NB4 (cell line): ENCODE results near the gene TUBE1.

Experiments used
- MYC ChIP-seq: IDR thresholded peaks from 2 replicates; pipeline ENCODE4 v1.6.1; 2011; ENCODE audit warnings: low read depth, low read length
- POLR2A ChIP-seq: IDR thresholded peaks from 2 replicates; pipeline ENCODE4 v1.6.1; 2011; ENCODE audit warnings: mild to moderate bottlenecking; ENCODE audit not compliant: insufficient read length; ENCODE audit errors: extremely low read depth
- TF ChIP-seq, protein P1 (sequence below): IDR thresholded peaks from one replicate; pipeline ENCODE4 v1.5.1; 2012; ENCODE audit warnings: low read depth, low read length
- TF ChIP-seq, protein P2 (sequence below): IDR thresholded peaks from 2 replicates; pipeline ENCODE4 v1.6.1; 2011; ENCODE audit warnings: low read depth, low read length

GRCh38 chr6:112123982-112124381 lies 36.7 kb upstream of the TUBE1 start:
- TF ChIP-seq, protein P1, sequence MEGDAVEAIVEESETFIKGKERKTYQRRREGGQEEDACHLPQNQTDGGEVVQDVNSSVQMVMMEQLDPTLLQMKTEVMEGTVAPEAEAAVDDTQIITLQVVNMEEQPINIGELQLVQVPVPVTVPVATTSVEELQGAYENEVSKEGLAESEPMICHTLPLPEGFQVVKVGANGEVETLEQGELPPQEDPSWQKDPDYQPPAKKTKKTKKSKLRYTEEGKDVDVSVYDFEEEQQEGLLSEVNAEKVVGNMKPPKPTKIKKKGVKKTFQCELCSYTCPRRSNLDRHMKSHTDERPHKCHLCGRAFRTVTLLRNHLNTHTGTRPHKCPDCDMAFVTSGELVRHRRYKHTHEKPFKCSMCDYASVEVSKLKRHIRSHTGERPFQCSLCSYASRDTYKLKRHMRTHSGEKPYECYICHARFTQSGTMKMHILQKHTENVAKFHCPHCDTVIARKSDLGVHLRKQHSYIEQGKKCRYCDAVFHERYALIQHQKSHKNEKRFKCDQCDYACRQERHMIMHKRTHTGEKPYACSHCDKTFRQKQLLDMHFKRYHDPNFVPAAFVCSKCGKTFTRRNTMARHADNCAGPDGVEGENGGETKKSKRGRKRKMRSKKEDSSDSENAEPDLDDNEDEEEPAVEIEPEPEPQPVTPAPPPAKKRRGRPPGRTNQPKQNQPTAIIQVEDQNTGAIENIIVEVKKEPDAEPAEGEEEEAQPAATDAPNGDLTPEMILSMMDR, result no peak
- TF ChIP-seq, protein P2, sequence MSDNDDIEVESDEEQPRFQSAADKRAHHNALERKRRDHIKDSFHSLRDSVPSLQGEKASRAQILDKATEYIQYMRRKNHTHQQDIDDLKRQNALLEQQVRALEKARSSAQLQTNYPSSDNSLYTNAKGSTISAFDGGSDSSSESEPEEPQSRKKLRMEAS, result no peak
- TF ChIP-seq POLR2A (no peak), MYC (no peak)
